ENCODE measurements around the gene TCP10L.

GRCh38 chr21:32562915-32563314 is 22.4 kb downstream of the TCP10L start:
- TF ChIP-seq, protein P1, sequence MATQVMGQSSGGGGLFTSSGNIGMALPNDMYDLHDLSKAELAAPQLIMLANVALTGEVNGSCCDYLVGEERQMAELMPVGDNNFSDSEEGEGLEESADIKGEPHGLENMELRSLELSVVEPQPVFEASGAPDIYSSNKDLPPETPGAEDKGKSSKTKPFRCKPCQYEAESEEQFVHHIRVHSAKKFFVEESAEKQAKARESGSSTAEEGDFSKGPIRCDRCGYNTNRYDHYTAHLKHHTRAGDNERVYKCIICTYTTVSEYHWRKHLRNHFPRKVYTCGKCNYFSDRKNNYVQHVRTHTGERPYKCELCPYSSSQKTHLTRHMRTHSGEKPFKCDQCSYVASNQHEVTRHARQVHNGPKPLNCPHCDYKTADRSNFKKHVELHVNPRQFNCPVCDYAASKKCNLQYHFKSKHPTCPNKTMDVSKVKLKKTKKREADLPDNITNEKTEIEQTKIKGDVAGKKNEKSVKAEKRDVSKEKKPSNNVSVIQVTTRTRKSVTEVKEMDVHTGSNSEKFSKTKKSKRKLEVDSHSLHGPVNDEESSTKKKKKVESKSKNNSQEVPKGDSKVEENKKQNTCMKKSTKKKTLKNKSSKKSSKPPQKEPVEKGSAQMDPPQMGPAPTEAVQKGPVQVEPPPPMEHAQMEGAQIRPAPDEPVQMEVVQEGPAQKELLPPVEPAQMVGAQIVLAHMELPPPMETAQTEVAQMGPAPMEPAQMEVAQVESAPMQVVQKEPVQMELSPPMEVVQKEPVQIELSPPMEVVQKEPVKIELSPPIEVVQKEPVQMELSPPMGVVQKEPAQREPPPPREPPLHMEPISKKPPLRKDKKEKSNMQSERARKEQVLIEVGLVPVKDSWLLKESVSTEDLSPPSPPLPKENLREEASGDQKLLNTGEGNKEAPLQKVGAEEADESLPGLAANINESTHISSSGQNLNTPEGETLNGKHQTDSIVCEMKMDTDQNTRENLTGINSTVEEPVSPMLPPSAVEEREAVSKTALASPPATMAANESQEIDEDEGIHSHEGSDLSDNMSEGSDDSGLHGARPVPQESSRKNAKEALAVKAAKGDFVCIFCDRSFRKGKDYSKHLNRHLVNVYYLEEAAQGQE (IDR thresholded peaks at IDR 0.05; ENCODE audit: insufficient read depth in 1 of 2, low read depth in 2 of 2, low read length in 2 of 2) = no peak
- no peak for TF ChIP-seq POLR2AphosphoS5 (IDR thresholded peaks at IDR 0.05; ENCODE audit: low read depth, low read length)
